ENCODE measurements around the gene PLOD2.

PLOD2 gene

GRCh38 chr3:146129750-146130149 is 31.2 kb downstream of the PLOD2 start:
- no peak overlapping the region for H3K4me3 ChIP-seq (ENCODE audit: low read length)
- H3K27me3 ChIP-seq (replicated peaks; ENCODE audit: insufficient read depth, low read length), result no peaks in the 10 kb centered on the region
- H2AFZ ChIP-seq (ENCODE audit: low read length), result no peak overlapping the region
- no peaks in the 10 kb centered on the region for H3K9me3 ChIP-seq (replicated peaks; ENCODE audit: insufficient read depth, low read length)
- no peak overlapping the region for H3K9ac ChIP-seq (ENCODE audit: low read length)
- H3K36me3 ChIP-seq (replicated peaks; ENCODE audit: insufficient read depth, low read length), result no peaks in the 10 kb centered on the region
- H3K9me2 ChIP-seq (replicated peaks; ENCODE audit: insufficient read depth, low read length), result no peaks in the 10 kb centered on the region
- no peaks in the 10 kb centered on the region for H3F3A ChIP-seq (ENCODE audit: insufficient read depth, low read length)
- H4K20me1 ChIP-seq (ENCODE audit: insufficient read depth, low read length), result no peaks in the 10 kb centered on the region
- no peaks in the 10 kb centered on the region for H3K4me1 ChIP-seq (ENCODE audit: low read length)
- no peak for TF ChIP-seq CTCF (IDR thresholded peaks at IDR 0.05; ENCODE audit: low read length)
- no peak for TF ChIP-seq EZH2phosphoT487 (IDR thresholded peaks at IDR 0.05; ENCODE audit: low read length)
- TF ChIP-seq EZH2 (optimal IDR thresholded peaks at IDR 0.05; ENCODE audit: low read depth, low read length), result no peak
- peaks cover 3% of the 10 kb centered on the region; the same call in 1 of the 2 replicates for H3K79me2 ChIP-seq (ENCODE audit: low read length)
- H3K4me2 ChIP-seq (ENCODE audit: low read depth, low read length), result no peak overlapping the region
- no peak for DNase-seq
- no peak overlapping the region for H3K27ac ChIP-seq (ENCODE audit: low read length)

DNA sequence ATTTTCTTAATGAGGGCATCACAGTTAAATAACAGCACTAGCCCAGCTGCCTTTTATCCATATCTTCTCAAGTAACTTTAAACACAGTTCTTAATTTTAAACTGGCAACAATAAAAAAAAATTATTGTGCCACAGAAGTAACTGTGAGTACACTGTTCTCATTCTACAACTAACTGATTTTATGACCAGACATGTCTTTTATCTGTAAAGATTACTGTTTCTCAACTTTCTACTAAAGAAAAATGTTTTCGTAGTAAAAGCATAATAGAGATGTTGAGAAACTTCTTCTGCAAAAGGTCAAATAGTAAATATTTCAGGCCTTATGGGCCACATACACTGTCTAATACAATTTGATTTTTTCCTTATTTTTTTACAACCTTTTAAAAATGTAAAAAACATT is 32.0 kb downstream of the PLOD2 start:
- Histone ChIP-seq H2AFZ (ENCODE audit: low read length) (no peak overlapping the region), H3F3A (ENCODE audit: insufficient read depth, low read length) (no peaks in the 10 kb centered on the region)

DNA sequence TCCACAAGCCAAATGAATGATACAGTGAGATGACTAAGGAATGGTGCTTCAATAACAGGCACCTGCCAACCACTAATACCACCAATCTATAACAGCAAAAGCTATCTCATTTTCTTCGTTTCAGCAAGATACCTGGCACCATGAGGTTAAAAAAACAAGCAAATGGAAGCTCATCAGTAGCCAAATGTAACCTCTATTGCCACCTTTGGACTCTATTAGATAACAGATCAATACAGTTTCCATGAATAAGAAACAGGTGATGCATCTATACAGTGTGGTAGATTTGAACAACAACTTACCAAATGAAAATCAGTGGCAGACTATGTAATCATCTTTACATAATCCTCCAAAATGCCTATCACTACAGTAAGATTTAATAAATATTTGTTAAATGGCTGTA is 32.8 kb downstream of the PLOD2 start:
- no peaks in the 10 kb centered on the region for H4K20me1 ChIP-seq (ENCODE audit: insufficient read depth, low read length)
- no peaks in the 10 kb centered on the region for H3K36me3 ChIP-seq (replicated peaks; ENCODE audit: insufficient read depth, low read length)
- no peak overlapping the region for H3K4me3 ChIP-seq (ENCODE audit: low read length)
- no peak overlapping the region for H3K27ac ChIP-seq (ENCODE audit: low read length)
- peaks cover 3% of the 10 kb centered on the region; the same call in 1 of the 2 replicates for H3K79me2 ChIP-seq (ENCODE audit: low read length)
- no peak overlapping the region for H3K9ac ChIP-seq (ENCODE audit: low read length)
- H2AFZ ChIP-seq (ENCODE audit: low read length), result no peak overlapping the region
- no peaks in the 10 kb centered on the region for H3K27me3 ChIP-seq (replicated peaks; ENCODE audit: insufficient read depth, low read length)
- TF ChIP-seq EZH2 (optimal IDR thresholded peaks at IDR 0.05; ENCODE audit: low read depth, low read length), result no peak
- no peak for TF ChIP-seq EZH2phosphoT487 (IDR thresholded peaks at IDR 0.05; ENCODE audit: low read length)
- TF ChIP-seq CTCF (IDR thresholded peaks at IDR 0.05; ENCODE audit: low read length), result no peak
- H3K9me2 ChIP-seq (replicated peaks; ENCODE audit: insufficient read depth, low read length), result no peaks in the 10 kb centered on the region
- H3K9me3 ChIP-seq (replicated peaks; ENCODE audit: insufficient read depth, low read length), result no peaks in the 10 kb centered on the region
- no peaks in the 10 kb centered on the region for H3K4me1 ChIP-seq (ENCODE audit: low read length)
- no peak overlapping the region for H3K4me2 ChIP-seq (ENCODE audit: low read depth, low read length)
- H3F3A ChIP-seq (ENCODE audit: insufficient read depth, low read length), result no peaks in the 10 kb centered on the region
- no peak for DNase-seq

More for the DNA sequence above, 32.0 kb downstream of the PLOD2 start:
- H3K4me2 ChIP-seq (ENCODE audit: low read depth, low read length), result no peak overlapping the region
- H3K4me3 ChIP-seq (ENCODE audit: low read length), result no peak overlapping the region
- H3K27ac ChIP-seq (ENCODE audit: low read length), result no peak overlapping the region
- H3K9me3 ChIP-seq (replicated peaks; ENCODE audit: insufficient read depth, low read length), result no peaks in the 10 kb centered on the region
- DNase-seq, result no peak
- H3K4me1 ChIP-seq (ENCODE audit: low read length), result no peaks in the 10 kb centered on the region
- no peaks in the 10 kb centered on the region for H4K20me1 ChIP-seq (ENCODE audit: insufficient read depth, low read length)
- H3K36me3 ChIP-seq (replicated peaks; ENCODE audit: insufficient read depth, low read length), result no peaks in the 10 kb centered on the region
- H3K79me2 ChIP-seq (ENCODE audit: low read length), result peaks cover 3% of the 10 kb centered on the region; the same call in 1 of the 2 replicates
- no peak overlapping the region for H3K9ac ChIP-seq (ENCODE audit: low read length)
- TF ChIP-seq EZH2 (optimal IDR thresholded peaks at IDR 0.05; ENCODE audit: low read depth, low read length) (no peak), EZH2phosphoT487 (IDR thresholded peaks at IDR 0.05; ENCODE audit: low read length) (no peak), CTCF (IDR thresholded peaks at IDR 0.05; ENCODE audit: low read length) (no peak)
- H3K9me2 ChIP-seq (replicated peaks; ENCODE audit: insufficient read depth, low read length), result no peaks in the 10 kb centered on the region
- no peaks in the 10 kb centered on the region for H3K27me3 ChIP-seq (replicated peaks; ENCODE audit: insufficient read depth, low read length)
